Mammary epithelial cell (primary cell): Measurements from ENCODE around the gene VPS13C.

Experiments
- EZH2 ChIP-seq: IDR thresholded peaks from 2 replicates; pipeline ENCODE4 v1.6.1; 2012; ENCODE audit warnings: low read length, inconsistent platforms, borderline replicate concordance
- TF ChIP-seq, protein P1 (sequence below), 2 donors: IDR thresholded peaks in 1 of 2; conservative IDR thresholded peaks in 1 of 2; 2 replicates each; pipeline ENCODE4 v1.5.1; 2011 to 2012; ENCODE audit warnings: inconsistent platforms in 2 of 2, low read length in 2 of 2, mild to moderate bottlenecking in 2 of 2, control low read depth in 1 of 2, low read depth in 1 of 2; ENCODE audit not compliant: insufficient read depth in 1 of 2; ENCODE audit errors: extremely low read depth in 1 of 2

DNA sequence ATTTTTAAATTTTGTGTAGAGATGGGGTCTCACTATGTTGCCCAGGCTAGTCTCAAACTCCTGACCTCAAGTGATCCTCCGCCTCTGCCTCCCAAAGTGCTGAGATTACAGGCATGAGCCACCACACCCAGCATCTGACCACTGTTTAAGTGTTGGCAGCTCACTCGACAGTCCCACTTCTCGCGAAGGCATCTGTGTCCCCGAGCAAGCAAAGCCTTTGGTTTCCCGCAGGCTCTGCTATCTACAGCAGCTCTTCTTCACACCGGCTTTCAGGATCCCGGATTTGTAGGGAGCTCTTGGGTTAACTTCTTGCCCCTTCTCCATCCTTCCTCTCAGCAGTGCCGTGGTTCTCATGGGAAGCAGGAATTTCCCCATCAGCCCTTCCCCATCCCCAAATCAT lies 240.9 kb downstream of the VPS13C start:
- no peak for TF ChIP-seq EZH2
- TF ChIP-seq, protein P1, sequence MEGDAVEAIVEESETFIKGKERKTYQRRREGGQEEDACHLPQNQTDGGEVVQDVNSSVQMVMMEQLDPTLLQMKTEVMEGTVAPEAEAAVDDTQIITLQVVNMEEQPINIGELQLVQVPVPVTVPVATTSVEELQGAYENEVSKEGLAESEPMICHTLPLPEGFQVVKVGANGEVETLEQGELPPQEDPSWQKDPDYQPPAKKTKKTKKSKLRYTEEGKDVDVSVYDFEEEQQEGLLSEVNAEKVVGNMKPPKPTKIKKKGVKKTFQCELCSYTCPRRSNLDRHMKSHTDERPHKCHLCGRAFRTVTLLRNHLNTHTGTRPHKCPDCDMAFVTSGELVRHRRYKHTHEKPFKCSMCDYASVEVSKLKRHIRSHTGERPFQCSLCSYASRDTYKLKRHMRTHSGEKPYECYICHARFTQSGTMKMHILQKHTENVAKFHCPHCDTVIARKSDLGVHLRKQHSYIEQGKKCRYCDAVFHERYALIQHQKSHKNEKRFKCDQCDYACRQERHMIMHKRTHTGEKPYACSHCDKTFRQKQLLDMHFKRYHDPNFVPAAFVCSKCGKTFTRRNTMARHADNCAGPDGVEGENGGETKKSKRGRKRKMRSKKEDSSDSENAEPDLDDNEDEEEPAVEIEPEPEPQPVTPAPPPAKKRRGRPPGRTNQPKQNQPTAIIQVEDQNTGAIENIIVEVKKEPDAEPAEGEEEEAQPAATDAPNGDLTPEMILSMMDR (conservative IDR thresholded peaks at IDR 0.05 in 1 of 2, IDR thresholded peaks at IDR 0.05 in 1 of 2; ENCODE audit: extremely low read depth in 1 of 2, insufficient read depth in 1 of 2, low read depth in 1 of 2, low read length in 2 of 2), result no peak
